Measurements from ENCODE around the gene D2HGDH.

The D2HGDH gene

DNA sequence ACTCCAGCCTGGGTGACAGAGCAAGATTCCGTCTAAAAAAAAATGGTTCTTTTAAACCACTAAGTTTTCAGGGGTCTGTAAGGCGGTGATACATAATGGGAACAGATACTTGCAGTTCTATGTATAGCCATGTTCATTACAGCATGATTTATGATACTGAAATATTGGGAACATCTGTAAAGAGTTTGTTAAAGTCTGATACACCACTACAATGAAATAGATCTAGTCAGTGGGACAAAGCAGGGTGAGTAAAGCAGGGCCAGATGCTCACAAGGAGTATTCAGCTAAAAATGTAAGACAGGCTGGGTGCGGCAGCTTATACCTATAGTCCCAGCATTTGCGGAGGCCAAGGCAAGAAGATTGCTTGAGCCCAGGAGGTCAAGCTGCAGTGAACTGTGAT, 38.8 kb upstream of the D2HGDH start:
- TF ChIP-seq, protein P1, sequence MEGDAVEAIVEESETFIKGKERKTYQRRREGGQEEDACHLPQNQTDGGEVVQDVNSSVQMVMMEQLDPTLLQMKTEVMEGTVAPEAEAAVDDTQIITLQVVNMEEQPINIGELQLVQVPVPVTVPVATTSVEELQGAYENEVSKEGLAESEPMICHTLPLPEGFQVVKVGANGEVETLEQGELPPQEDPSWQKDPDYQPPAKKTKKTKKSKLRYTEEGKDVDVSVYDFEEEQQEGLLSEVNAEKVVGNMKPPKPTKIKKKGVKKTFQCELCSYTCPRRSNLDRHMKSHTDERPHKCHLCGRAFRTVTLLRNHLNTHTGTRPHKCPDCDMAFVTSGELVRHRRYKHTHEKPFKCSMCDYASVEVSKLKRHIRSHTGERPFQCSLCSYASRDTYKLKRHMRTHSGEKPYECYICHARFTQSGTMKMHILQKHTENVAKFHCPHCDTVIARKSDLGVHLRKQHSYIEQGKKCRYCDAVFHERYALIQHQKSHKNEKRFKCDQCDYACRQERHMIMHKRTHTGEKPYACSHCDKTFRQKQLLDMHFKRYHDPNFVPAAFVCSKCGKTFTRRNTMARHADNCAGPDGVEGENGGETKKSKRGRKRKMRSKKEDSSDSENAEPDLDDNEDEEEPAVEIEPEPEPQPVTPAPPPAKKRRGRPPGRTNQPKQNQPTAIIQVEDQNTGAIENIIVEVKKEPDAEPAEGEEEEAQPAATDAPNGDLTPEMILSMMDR (IDR thresholded peaks at IDR 0.05; ENCODE audit: insufficient read depth, missing control alignments) = no peak
- FAIRE-seq (no peak), DNase-seq (ENCODE audit: insufficient read length, low spot score) (no peak)

DNA sequence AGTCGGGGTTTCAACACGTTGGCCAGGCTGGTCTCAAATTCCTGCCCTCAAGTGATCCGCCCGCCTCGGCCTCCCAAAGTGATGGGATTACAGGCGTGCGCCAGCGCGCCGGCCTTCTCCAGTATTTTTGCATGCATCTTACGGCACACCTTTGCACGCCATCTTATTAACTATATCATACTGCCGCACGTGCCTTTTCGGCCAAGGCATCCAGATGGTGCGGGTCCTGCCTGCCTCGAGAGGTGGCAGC, 33.4 kb upstream of the D2HGDH start:
- FAIRE-seq (no peak), DNase-seq (ENCODE audit: insufficient read length, low spot score) (no peak)
- TF ChIP-seq, protein P1 (IDR thresholded peaks at IDR 0.05; ENCODE audit: insufficient read depth, missing control alignments) = no peak

DNA sequence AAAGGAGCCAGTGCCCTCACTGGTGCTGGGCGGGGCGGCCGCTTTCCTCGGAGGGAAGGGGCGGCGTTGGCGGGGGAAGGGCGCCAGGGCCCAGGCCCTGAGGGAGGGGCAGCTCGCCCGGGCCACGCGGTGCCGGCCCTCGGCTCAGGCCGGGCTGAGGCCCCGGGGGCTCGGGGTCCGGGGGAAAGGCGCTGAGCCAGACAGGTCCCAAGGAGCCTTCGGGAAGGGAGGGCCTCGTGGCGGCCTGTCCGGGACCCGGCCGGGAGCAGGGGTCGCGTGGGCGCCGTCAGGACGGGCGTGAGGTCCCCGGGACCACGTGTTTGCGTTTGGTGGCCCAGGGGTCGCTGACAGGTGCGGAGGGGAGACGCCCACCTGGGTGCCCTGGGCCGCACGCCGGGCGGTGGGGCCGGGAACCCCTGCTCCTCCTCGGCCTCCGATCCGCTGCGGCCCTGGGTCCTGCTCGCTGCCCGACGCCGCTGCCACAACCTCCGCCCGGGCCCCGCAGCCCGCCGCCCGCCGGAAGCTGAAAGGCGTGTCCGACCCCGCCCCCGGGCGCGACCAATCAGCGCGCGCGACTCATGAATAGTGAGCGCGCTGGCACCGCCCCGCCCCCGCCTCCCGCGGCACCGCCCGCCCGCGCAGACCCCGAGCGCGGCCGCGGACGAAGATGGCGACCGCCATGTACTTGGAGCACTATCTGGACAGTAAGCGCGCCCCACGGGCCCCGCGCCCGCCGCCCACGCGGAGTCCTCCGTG, 32.9 kb upstream of the D2HGDH start, which contains the start of gene ING5:
ING5 (plus strand) TSS at position 641 of the 756 bp plus-strand sequence; CDS start at position 668, 27 bp downstream.
- TF ChIP-seq, protein P1 (IDR thresholded peaks at IDR 0.05; ENCODE audit: insufficient read depth, missing control alignments) = peak; percentile 33
- FAIRE-seq (no peak), DNase-seq (ENCODE audit: insufficient read length, low spot score) (peak; percentile 57)

DNA sequence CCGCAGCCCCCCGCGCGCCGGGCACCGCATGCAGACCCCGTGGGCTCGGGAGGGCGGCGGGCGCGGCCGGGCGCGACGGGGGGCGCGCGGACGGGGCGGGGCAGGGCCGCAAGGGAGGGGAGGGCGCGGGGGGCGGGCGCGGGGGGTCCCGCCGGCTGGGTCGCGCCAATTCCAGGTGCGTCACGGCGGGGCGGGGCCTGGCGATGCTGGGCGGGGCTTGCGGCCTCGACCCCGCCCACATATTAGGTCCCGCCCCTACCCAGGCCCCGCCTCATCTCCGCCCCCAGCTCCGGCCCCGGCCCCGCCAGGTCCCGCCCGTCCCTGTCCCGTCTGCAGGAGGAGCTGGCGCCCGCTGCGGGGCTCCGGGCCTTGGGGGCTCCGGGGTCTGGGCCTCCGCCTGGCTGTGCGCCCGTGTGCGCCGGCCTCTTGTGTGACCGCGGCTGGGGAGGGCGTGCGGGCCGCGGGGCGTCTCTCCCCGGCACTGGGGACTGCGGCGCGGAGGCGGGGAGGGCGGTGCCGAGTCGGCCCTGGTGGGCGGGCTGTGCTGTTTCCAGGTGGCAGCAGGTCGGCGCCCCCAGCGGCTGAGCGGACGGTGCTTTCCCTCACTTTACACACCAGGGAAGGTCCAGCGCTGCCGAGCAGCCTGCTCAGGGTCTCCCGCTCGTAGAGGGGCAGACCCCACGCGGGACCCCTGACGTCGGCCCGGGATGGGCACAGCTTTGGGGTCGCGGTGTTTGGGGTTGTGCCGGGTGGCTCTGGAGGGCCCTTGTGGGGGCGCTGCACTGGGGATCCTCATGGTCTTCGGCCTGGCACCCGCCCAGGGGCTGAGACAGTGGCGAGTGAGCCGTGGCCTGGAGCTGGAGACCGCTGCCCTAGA, 32.0 kb upstream of the D2HGDH start:
- TF ChIP-seq, protein P1 (IDR thresholded peaks at IDR 0.05; ENCODE audit: insufficient read depth, missing control alignments) = peak; percentile 20
- FAIRE-seq = no peak
- DNase-seq (ENCODE audit: insufficient read length, low spot score) = no peak

DNA sequence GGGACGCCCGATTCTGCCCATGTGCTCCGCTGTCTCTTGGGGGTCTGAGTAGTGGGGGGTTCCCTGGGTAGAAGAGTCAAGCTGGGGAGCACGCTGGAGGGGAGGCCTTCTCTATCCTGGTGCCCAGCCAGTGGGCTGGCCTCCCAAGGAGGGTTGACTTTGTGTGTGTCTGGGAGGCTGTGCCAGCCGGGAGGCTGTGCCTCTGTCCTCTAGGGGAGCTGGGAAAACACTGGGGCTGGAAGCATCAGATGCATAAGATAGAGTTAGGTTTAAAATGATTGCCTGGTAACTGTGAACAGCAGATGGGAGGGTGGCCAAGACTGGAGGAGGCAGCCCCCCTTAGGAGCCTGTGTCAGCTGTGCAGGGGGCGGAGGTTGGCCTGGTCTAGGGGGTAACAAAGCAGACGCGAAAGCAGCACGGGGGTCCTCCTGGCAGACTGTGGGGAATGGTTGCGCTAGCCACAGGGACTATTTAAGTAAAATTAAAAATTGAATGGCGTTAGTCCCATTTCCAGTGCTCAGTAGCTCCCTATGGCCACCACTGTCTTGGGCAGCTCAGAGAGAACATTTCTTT, 31.3 kb upstream of the D2HGDH start:
- FAIRE-seq = no peak
- no peak for DNase-seq (ENCODE audit: insufficient read length, low spot score)
- TF ChIP-seq, protein P1 (IDR thresholded peaks at IDR 0.05; ENCODE audit: insufficient read depth, missing control alignments) = no peak

DNA sequence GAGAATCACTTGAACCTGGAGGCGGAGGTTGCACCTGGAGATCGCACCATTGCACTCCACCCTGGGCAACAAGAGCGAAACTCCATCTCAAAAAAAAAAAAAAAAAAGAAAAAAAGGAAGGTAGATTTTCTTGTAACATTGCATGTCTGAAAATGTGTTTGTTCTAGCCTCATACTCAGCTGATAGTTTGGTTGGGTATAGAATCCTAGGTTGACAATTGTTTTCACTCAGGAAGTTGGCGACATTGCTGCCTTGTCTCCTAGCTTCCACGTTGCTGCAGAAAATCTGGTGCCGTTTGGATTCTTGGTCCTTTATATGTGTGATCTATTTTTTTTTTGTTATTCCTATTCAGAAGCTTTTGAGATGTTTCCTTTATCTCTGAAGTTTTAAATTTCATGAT, 27.9 kb upstream of the D2HGDH start:
- no peak for FAIRE-seq
- TF ChIP-seq, protein P1 (IDR thresholded peaks at IDR 0.05; ENCODE audit: insufficient read depth, missing control alignments) = no peak
- no peak for DNase-seq (ENCODE audit: insufficient read length, low spot score)

Measured in D721Med (cell line).